B cell (primary cell): ENCODE results near the gene EFCC1. TPM values are rescaled to one million over a fixed set of nuclear protein-coding genes. Genes with fewer than 3 reads are reported as not detected.
A peak's percentile ranks its signal among the peaks of the same experiment; 100 is the strongest.

Experiments used
- ATAC-seq: fragments of 200-7000 bp; cut with Tn5 transposase; one replicate; pipeline ENCODE4 v1.10.0; 2021; ENCODE audit warnings: low read depth, mild to moderate bottlenecking, moderate number of reproducible peaks, moderate library complexity
- CTCF ChIA-PET: fragments of 350-600 bp; sonication (Branson Sonifier 250); formaldehyde crosslinking; loops from one replicate; lab custom pipeline; 2021; ENCODE audit warnings: antibody characterized with exemption, inconsistent platforms; lab: Charles Lee
- POLR2A ChIA-PET: fragments of 350-600 bp; sonication (Branson Sonifier 250); formaldehyde crosslinking; loops from one replicate; lab custom pipeline; 2021; ENCODE audit warnings: antibody characterized with exemption; lab: Charles Lee
- DNase-seq: peaks from one replicate; pipeline ENCODE4 v3.0.0; 2013
- H2AFZ ChIP-seq: 2 replicates; pipeline ENCODE4 v1.6.1; 2012; ENCODE audit warnings: mild to moderate bottlenecking, low read depth, low read length; ENCODE audit not compliant: insufficient read depth, poor library complexity, severe bottlenecking
- H3K27ac ChIP-seq, 2 donors: 1 replicate in 1 of 2; 2 replicates in 1 of 2; pipeline ENCODE4 v1.5.1; 2012 to 2013; ENCODE audit warnings: low read length in 2 of 2, mild to moderate bottlenecking in 2 of 2, moderate library complexity in 1 of 2
- H3K27me3 ChIP-seq, 4 experiments: fragments of 200-600 bp in 1 of 4; sonication (generic) in 1 of 4; replicated peaks in 1 of 4; 1 replicate in 2 of 4; 2 replicates in 2 of 4; pipeline versions ENCODE4 v1.6.1 to v1.7.0; 2013 to 2016; ENCODE audit warnings: low read length in 3 of 4, mild to moderate bottlenecking in 2 of 4, mixed read lengths in 1 of 4, moderate library complexity in 1 of 4; ENCODE audit not compliant: insufficient read depth in 4 of 4, control insufficient read depth in 3 of 4; ENCODE audit errors: control extremely low read depth in 1 of 4
- H3K36me3 ChIP-seq, 2 experiments: replicated peaks in 1 of 2; 1 replicate in 1 of 2; 2 replicates in 1 of 2; pipeline versions ENCODE4 v1.6.1 to v1.7.1; 2013; ENCODE audit warnings: low read length in 1 of 2; ENCODE audit not compliant: insufficient read depth in 2 of 2, control insufficient read depth in 1 of 2; ENCODE audit errors: control extremely low read depth in 1 of 2, extremely low read depth in 1 of 2
- H3K4me1 ChIP-seq, 2 donors: fragments of 200-600 bp in 1 of 2; sonication (generic) in 1 of 2; 1 replicate in 1 of 2; 2 replicates in 1 of 2; pipeline versions ENCODE4 v1.5.1 to v1.6.1; 2013 to 2017; ENCODE audit warnings: low read length in 2 of 2; ENCODE audit not compliant: control insufficient read depth in 2 of 2, insufficient read depth in 2 of 2
- H3K4me2 ChIP-seq: replicated peaks from 2 replicates; pipeline ENCODE3; 2012; ENCODE audit warnings: mild to moderate bottlenecking, low read depth, low read length; ENCODE audit not compliant: poor library complexity, severe bottlenecking
- H3K4me3 ChIP-seq, 5 experiments: fragments of 200-600 bp in 1 of 5; sonication (generic) in 1 of 5; 1 replicate in 3 of 5; 2 replicates in 2 of 5; pipeline versions ENCODE4 v1.5.1 to v1.7.0; 2011 to 2016; ENCODE audit warnings: low read length in 4 of 5, mild to moderate bottlenecking in 4 of 5, low read depth in 2 of 5, control low read depth in 1 of 5, moderate library complexity in 1 of 5; ENCODE audit not compliant: insufficient read depth in 1 of 5; ENCODE audit errors: control extremely low read depth in 1 of 5, extremely low read depth in 1 of 5
- H3K79me2 ChIP-seq: fragments of 200-600 bp; sonication (generic); one replicate; pipeline ENCODE4 v1.6.0; 2016; ENCODE audit warnings: low read length; ENCODE audit not compliant: control insufficient read depth, insufficient read depth
- H3K9ac ChIP-seq: fragments of 200-600 bp; sonication (generic); 2 replicates; pipeline ENCODE4 v1.6.1; 2017; ENCODE audit warnings: mild to moderate bottlenecking, low read length, moderate library complexity
- H3K9me3 ChIP-seq, 3 donors: one replicate each; pipeline versions ENCODE4 v1.6.1 to v1.7.1; 2013; ENCODE audit warnings: low read length in 2 of 3; ENCODE audit not compliant: control insufficient read depth in 2 of 3, insufficient read depth in 1 of 3; ENCODE audit errors: control extremely low read depth in 1 of 3
- H4K20me1 ChIP-seq: 2 replicates; pipeline ENCODE4 v1.6.0; 2012; ENCODE audit warnings: mild to moderate bottlenecking, low read length; ENCODE audit not compliant: insufficient read depth, control insufficient read depth, poor library complexity, severe bottlenecking
- H3K27ac Mint-ChIP-seq: one replicate; pipeline ENCODE4 v1.8.0; 2021; ENCODE audit warnings: mixed read lengths
- H3K27me3 Mint-ChIP-seq: one replicate; pipeline ENCODE4 v1.8.0; 2021; ENCODE audit warnings: mixed read lengths
- H3K4me1 Mint-ChIP-seq: one replicate; pipeline ENCODE4 v1.8.0; 2021; ENCODE audit warnings: mixed read lengths
- H3K4me3 Mint-ChIP-seq: one replicate; pipeline ENCODE4 v1.8.0; 2021; ENCODE audit warnings: mixed read lengths
- H3K9me3 Mint-ChIP-seq: one replicate; pipeline ENCODE4 v1.8.0; 2022; ENCODE audit warnings: mixed read lengths; ENCODE audit not compliant: insufficient read depth
- CTCF ChIP-seq: fragments of 200-600 bp; IDR thresholded peaks from one replicate; pipeline ENCODE4 v1.8.0; 2022; ENCODE audit warnings: antibody characterized with exemption, mild to moderate bottlenecking
- EZH2 ChIP-seq: IDR thresholded peaks from 2 replicates; pipeline ENCODE4 v1.6.1; 2012; ENCODE audit warnings: borderline replicate concordance, low read depth, mild to moderate bottlenecking, moderate library complexity, low read length; ENCODE audit not compliant: insufficient read depth, poor library complexity, severe bottlenecking
- WGBS: methylation state at CpG from one replicate; pipeline ENCODE4 v1.1.5; 2013; ENCODE audit warnings: missing lambda C conversion rate; ENCODE audit not compliant: insufficient coverage; 5-methylcytosine and 5-hydroxymethylcytosine counted together
- intact Hi-C: fragments of 100-400 bp; cut with micrococcal nuclease; formaldehyde crosslinking; loops from one replicate; pipeline ENCODE4 v1.10.0; 2022
- polyA plus RNA-seq: library from polyadenylated mRNA; depleted of rRNA; stranded (reverse); fragments of >200 nt; gene quantifications from 2 replicates; pipeline ENCODE4 v1.2.3, GENCODE V29; 2012
- total RNA-seq, 2 donors: library from RNA; stranded (reverse); fragments of 120-200 nt in 1 of 2; gene quantifications; 1 replicate in 1 of 2; 2 replicates in 1 of 2; pipeline versions ENCODE4 v1.2.3 to v1.2.4, GENCODE V29; 2013 to 2022

EFCC1 gene
- total and polyA plus RNA-seq, 2 donors (not counting 1 experiment from before 2014, with no cell fraction given): 0.06 TPM; not detected in 1

- WGBS: 94% methylated on average over 11 of the region's 18 CpGs
- ChIA-PET CTCF (interaction anchor here (1.0 kb wide), 1 partner anchor 21 kb away, joined by 3 read pairs; no protein-coding TSS in a partner anchor), POLR2A (no interaction called here)
- Histone ChIP-seq H3K27me3 (peaks cover 0 to 14% (median 0%) of the 10 kb centered on the region in 4 experiments), H3K9me3 (peaks cover 0 to 4% (median 0%) of the 10 kb centered on the region in 3 donors), H2AFZ (no peak overlapping the region), H3K4me2 (no peak overlapping the region), H3K4me3 (peak overlapping the region in 1 of 5 experiments; percentile 33), H3K79me2 (no peaks in the 10 kb centered on the region), H4K20me1 (no peaks in the 10 kb centered on the region), H3K9ac (no peak overlapping the region), H3K4me1 (peaks cover 14 to 20% of the 10 kb centered on the region in 2 donors), H3K27ac (no peak overlapping the region), H3K36me3 (no peaks in the 10 kb centered on the region)
- Mint-ChIP-seq H3K9me3 (no peaks in the 10 kb centered on the region), H3K27ac (no peak overlapping the region), H3K4me1 (peaks cover 12% of the 10 kb centered on the region), H3K27me3 (no peaks in the 10 kb centered on the region), H3K4me3 (no peak overlapping the region)
- intact Hi-C loops: no loop called here
- TF ChIP-seq CTCF (no peak), EZH2 (no peak)
- ATAC-seq (no peak), DNase-seq (no peak)
Measured at GRCh38 chr3:128991355-128991895, 9.7 kb upstream of the EFCC1 start.

GRCh38 chr3:128992926-128993460 lies 8.1 kb upstream of the EFCC1 start:
- H3K4me1 Mint-ChIP-seq: peaks cover 16% of the 10 kb centered on the region
- ATAC-seq: no peak

More at GRCh38 chr3:128992926-128993460, 8.1 kb upstream of the EFCC1 start:
- H3K27ac ChIP-seq: no peak overlapping the region
- no peaks in the 10 kb centered on the region for H3K36me3 ChIP-seq
- H3K9ac ChIP-seq: no peak overlapping the region
- H3K4me1 ChIP-seq: peaks cover 20 to 27% of the 10 kb centered on the region in 2 donors
- POLR2A ChIA-PET: no interaction called here
- no peaks in the 10 kb centered on the region for H4K20me1 ChIP-seq
- WGBS: 97% methylated on average over 16 of the region's 20 CpGs
- Mint-ChIP-seq H3K4me3 (peak overlapping the region; percentile 73), H3K27me3 (peaks cover 8% of the 10 kb centered on the region), H3K9me3 (peaks cover 4% of the 10 kb centered on the region), H3K27ac (peak overlapping the region; percentile 37)
- H3K4me2 ChIP-seq: no peak overlapping the region
- no peak overlapping the region for H2AFZ ChIP-seq
- DNase-seq: no peak
- no peaks in the 10 kb centered on the region for H3K79me2 ChIP-seq
- peaks cover 0 to 4% (median 3%) of the 10 kb centered on the region in 3 donors for H3K9me3 ChIP-seq
- intact Hi-C loops: no loop called here
- peaks cover 0 to 26% (median 9%) of the 10 kb centered on the region in 4 experiments for H3K27me3 ChIP-seq
- CTCF ChIA-PET: interaction anchor here (3.7 to 4.5 kb wide), 2 partner anchors 23 to 24 kb away, joined by 20 to 29 read pairs; no protein-coding TSS in a partner anchor
- no peak overlapping the region for H3K4me3 ChIP-seq
- TF ChIP-seq EZH2 (no peak), CTCF (no peak)
